ENCODE data around the gene NRARP.

GRCh38 chr9:137298401-137299202 is 3.5 kb downstream of the NRARP start:
- TF ChIP-seq CTCF (IDR thresholded peaks at IDR 0.05; ENCODE audit: low read length): no peak
- TF ChIP-seq EZH2 (IDR thresholded peaks at IDR 0.05; ENCODE audit: borderline replicate concordance, low read length): no peak

Data from OCI-LY1 (cell line).